Measurements from ENCODE around the gene PPY.

- no peak for TF ChIP-seq CTCF (IDR thresholded peaks at IDR 0.05; ENCODE audit: borderline replicate concordance, extremely low read depth, low read length, poor library complexity, severe bottlenecking)
- TF ChIP-seq EZH2 (IDR thresholded peaks at IDR 0.05; ENCODE audit: borderline replicate concordance, low read depth, low read length, severe bottlenecking) = no peak
Measured at GRCh38 chr17:43900183-43900857, 42.0 kb downstream of the PPY start.
